Upper lobe of left lung (tissue), 4 donors: ENCODE results near the gene PICALM.

Experiments used
- CTCF ChIP-seq, 6 experiments: fragments of 450-650 bp in 4 of 6; fragments of 200-600 bp in 2 of 6; sonication (generic) in 2 of 6; IDR thresholded peaks; one replicate each; pipeline ENCODE4 v1.5.1; 2016 to 2019; ENCODE audit warnings: antibody characterized with exemption in 6 of 6
- POLR2A ChIP-seq, 4 donors: fragments of 450-650 bp; IDR thresholded peaks; one replicate each; pipeline ENCODE4 v1.5.1; 2016 to 2017; ENCODE audit warnings: antibody characterized with exemption in 4 of 4, mild to moderate bottlenecking in 2 of 4
- POLR2AphosphoS5 ChIP-seq, 2 donors: sonication (generic); formaldehyde crosslinking; IDR thresholded peaks; one replicate each; pipeline ENCODE4 v1.5.1; 2017; ENCODE audit warnings: antibody characterized with exemption in 2 of 2

- no peak for TF ChIP-seq POLR2AphosphoS5 (IDR thresholded peaks at IDR 0.05)
- no peak for TF ChIP-seq CTCF (IDR thresholded peaks at IDR 0.05)
- TF ChIP-seq POLR2A (IDR thresholded peaks at IDR 0.05), result no peak
These were observed 53.2 kb downstream of the PICALM start for GRCh38 chr11:86015699-86016098.
